RWPE1 (cell line): ENCODE data around the gene TTBK1.

ENCODE experiments used
- CTCF ChIA-PET: fragments of 350-600 bp; sonication (Branson Sonifier 250); formaldehyde crosslinking; extraction: SDS; loops from one replicate; lab custom pipeline; 2021; lab: Yijun Ruan, JAX
- POLR2A ChIA-PET: fragments of 400-600 bp; formaldehyde crosslinking; extraction: SDS; loops from one replicate; lab custom pipeline; 2020; ENCODE audit warnings: antibody characterized with exemption; ENCODE audit not compliant: low non-redundant PET; lab: Yijun Ruan, JAX
- DNase-seq: peaks from one replicate; pipeline ENCODE4 v3.0.0; 2012; ENCODE audit warnings: low spot score
- H3K27ac ChIP-seq: fragments of 450-650 bp; 2 replicates; pipeline ENCODE4 v1.5.1; 2017
- TF ChIP-seq, protein P1 (sequence below): fragments of 450-650 bp; conservative IDR thresholded peaks from 2 replicates; pipeline ENCODE4 v1.5.1; 2017; ENCODE audit warnings: low read depth, mild to moderate bottlenecking

The TTBK1 gene

DNA sequence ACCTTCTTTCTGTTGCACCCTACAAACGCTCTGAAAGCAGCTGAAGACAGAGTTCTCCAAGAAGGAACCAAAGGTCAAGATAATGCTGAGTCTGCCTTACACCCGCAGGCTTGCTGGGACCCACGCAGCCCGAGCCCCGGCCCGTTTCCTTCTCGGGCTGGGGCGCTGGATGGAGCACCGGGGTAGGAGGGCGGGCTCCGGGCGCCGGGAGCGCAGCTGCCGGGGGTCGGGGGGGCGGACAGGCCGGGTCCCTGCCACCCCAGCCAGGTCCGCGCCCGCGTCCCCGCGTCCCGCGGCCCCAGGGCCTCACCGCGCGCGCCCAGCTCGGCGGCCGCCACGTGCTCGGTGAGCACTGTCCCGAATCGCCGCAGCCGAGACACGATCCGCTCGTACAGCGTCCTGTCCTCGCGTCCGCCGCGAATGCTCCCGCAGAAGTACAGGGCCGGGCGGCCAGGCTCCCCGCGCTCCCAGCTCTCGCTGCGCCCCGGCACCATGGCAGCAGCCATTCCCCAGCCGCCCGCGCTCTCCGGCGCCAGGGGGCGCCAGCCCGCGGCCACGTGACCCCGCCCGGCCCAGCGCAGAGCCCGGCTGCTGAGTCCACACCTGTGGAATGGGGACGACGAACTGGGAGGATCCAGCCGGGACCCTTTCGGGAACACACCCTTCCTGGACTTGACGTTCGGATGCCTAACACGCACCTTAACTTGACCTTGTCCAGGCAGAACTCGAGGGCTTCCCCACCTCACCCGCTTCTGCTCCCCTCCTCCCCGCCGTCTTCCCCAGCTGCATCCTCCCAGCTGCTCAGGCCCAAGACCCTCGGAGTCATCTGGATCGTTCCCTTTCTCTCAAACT is 14.1 kb upstream of the TTBK1 start, which contains the start of gene DNPH1:
DNPH1 (minus strand) TSS at position 531 of the 852 bp plus-strand sequence; CDS start at position 506, 25 bp downstream.
- ChIA-PET CTCF (interaction anchor here (0.6 to 1.6 kb wide), 19 partner anchors 8 to 552 kb away, joined by 3 to 13 read pairs (median 3); partner anchors contain the start of gene LRRC73), POLR2A (no interaction called here)
- peak within 1 kb of the TSS; percentile 76 for H3K27ac ChIP-seq
- DNase-seq: peak; percentile 72
- TF ChIP-seq, protein P1, sequence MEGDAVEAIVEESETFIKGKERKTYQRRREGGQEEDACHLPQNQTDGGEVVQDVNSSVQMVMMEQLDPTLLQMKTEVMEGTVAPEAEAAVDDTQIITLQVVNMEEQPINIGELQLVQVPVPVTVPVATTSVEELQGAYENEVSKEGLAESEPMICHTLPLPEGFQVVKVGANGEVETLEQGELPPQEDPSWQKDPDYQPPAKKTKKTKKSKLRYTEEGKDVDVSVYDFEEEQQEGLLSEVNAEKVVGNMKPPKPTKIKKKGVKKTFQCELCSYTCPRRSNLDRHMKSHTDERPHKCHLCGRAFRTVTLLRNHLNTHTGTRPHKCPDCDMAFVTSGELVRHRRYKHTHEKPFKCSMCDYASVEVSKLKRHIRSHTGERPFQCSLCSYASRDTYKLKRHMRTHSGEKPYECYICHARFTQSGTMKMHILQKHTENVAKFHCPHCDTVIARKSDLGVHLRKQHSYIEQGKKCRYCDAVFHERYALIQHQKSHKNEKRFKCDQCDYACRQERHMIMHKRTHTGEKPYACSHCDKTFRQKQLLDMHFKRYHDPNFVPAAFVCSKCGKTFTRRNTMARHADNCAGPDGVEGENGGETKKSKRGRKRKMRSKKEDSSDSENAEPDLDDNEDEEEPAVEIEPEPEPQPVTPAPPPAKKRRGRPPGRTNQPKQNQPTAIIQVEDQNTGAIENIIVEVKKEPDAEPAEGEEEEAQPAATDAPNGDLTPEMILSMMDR: peak; percentile 91

DNA sequence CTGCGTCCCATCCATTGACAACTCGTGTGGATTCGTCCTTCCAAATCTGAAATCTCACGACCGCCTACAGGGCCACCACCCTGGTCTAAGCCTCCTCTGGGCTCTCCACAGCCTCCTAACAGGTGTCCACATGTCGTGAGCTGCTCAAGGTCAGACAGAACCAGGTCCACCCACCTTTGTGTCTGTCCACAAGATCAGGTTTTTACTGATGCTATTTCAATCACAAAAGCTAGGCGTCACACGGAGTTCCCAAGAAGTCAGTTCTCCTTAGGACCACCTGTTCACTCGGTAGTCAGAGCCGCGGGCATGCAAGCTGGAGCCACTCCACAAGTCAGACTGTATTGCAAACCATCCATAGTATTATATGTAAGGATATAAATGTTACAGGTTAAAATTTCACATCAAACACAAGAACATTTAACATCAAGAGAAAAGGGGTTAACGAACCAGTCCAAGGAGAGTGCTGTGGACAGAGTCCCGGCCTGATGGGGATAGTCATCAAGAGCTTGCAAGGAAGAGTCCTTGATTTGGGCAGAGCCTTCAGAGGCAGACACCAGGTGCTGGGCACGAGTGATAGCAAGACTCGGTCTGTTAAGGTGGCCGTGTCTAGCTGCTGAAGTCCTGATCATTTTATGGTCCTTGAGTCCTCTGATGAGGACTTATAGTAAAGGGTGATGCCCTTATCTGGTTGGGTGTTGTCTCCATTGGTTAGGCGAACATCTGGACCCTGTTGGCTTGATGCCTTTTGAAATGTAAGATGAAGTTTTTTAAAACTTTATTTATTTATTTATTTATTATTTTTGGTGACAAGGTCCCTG is 13.3 kb upstream of the TTBK1 start:
- POLR2A ChIA-PET: no interaction called here
- TF ChIP-seq, protein P1: no peak
- no peak for DNase-seq

DNA sequence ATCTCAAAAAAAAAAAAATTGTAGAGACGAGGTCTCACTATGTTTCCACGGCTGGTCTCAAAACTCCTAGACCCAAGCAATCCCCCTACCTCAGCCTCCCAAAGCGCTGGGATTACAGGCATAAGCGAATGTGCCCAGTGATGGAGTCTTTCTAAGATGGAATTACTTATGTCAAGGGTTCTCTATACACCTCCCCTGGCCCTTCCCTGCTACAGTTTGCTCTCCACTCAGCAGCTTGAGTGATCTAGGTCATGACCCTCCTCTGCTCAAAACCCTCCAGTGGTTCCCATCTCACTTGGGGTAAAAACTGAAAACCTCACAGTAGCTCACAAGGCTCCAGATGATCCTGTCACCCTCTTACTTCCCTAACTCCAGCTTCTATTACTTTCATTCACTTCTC is 12.2 kb upstream of the TTBK1 start:
- ChIA-PET POLR2A (no interaction called here), CTCF (interaction anchor here (0.7 to 1.6 kb wide), 2 partner anchors 11 to 151 kb away, joined by 3 to 6 read pairs; no protein-coding TSS in a partner anchor)
- DNase-seq: no peak

More for the DNA sequence above, 13.3 kb upstream of the TTBK1 start:
- CTCF ChIA-PET: interaction anchor here (0.6 to 1.6 kb wide), 11 partner anchors 8 to 280 kb away, joined by 3 to 13 read pairs (median 3); partner anchors contain the start of gene LRRC73
- peak overlapping the region; percentile 76 for H3K27ac ChIP-seq

GRCh38 chr6:43231735-43232450 is 11.4 kb upstream of the TTBK1 start:
- CTCF ChIA-PET: no interaction called here
- POLR2A ChIA-PET: no interaction called here
- H3K27ac ChIP-seq: no peak overlapping the region
- TF ChIP-seq, protein P1: no peak
- DNase-seq: no peak

More for the DNA sequence above, 12.2 kb upstream of the TTBK1 start:
- no peak overlapping the region for H3K27ac ChIP-seq
- TF ChIP-seq, protein P1: no peak

- no peak for DNase-seq
- no peak overlapping the region for H3K27ac ChIP-seq
- TF ChIP-seq, protein P1: no peak
- POLR2A ChIA-PET: no interaction called here
- CTCF ChIA-PET: interaction anchor here (0.6 kb wide), 1 partner anchor 73 kb away, joined by 5 read pairs; the partner anchor contains the start of gene CRIP3
Measured at GRCh38 chr6:43235841-43236240, 7.4 kb upstream of the TTBK1 start.
